Endothelial cell of umbilical vein (primary cell): ENCODE results near the gene TOMM40L.

Experiments used
- EZH2 ChIP-seq: IDR thresholded peaks from 2 replicates; pipeline ENCODE4 v1.6.1; 2012; ENCODE audit warnings: borderline replicate concordance, low read depth, mild to moderate bottlenecking, moderate library complexity, low read length, inconsistent platforms; ENCODE audit not compliant: severe bottlenecking
- FOS ChIP-seq: IDR thresholded peaks from 2 replicates; pipeline ENCODE4 v1.6.1; 2011; ENCODE audit warnings: mild to moderate bottlenecking, low read length, moderate library complexity, borderline replicate concordance; ENCODE audit not compliant: insufficient read depth
- GATA2 ChIP-seq: IDR thresholded peaks from 2 replicates; pipeline ENCODE4 v1.7.0; 2011; ENCODE audit warnings: low read depth, mild to moderate bottlenecking, moderate library complexity, mixed read lengths, low read length; ENCODE audit not compliant: insufficient read length, insufficient read depth
- JUN ChIP-seq: IDR thresholded peaks from 2 replicates; pipeline ENCODE4 v1.6.1; 2011; ENCODE audit warnings: borderline replicate concordance, low read depth; ENCODE audit not compliant: insufficient read length, insufficient read depth
- MYC ChIP-seq: IDR thresholded peaks from one replicate; pipeline ENCODE4 v1.6.1; 2011; ENCODE audit warnings: mild to moderate bottlenecking, low read depth, low read length
- POLR2A ChIP-seq: IDR thresholded peaks from 2 replicates; pipeline ENCODE4 v1.6.1; 2012; ENCODE audit warnings: low read depth, mild to moderate bottlenecking, control low read depth, low read length
- POLR2AphosphoS5 ChIP-seq: IDR thresholded peaks from 2 replicates; pipeline ENCODE4 v1.6.1; 2012; ENCODE audit warnings: low read depth, mild to moderate bottlenecking, control low read depth, low read length, moderate library complexity; ENCODE audit not compliant: insufficient read depth
- TF ChIP-seq, protein P1 (sequence below), 2 donors: IDR thresholded peaks; 1 replicate in 1 of 2; 2 replicates in 1 of 2; pipeline ENCODE4 v1.5.1; 2011; ENCODE audit warnings: low read length in 2 of 2, mild to moderate bottlenecking in 2 of 2, moderate library complexity in 2 of 2, control low read depth in 1 of 2, inconsistent platforms in 1 of 2, low read depth in 1 of 2; ENCODE audit not compliant: insufficient read depth in 1 of 2; ENCODE audit errors: extremely low read depth in 1 of 2
- TF ChIP-seq, protein P2 (sequence below): IDR thresholded peaks from 2 replicates; pipeline ENCODE4 v1.6.1; 2011; ENCODE audit not compliant: insufficient read depth, insufficient read length

DNA sequence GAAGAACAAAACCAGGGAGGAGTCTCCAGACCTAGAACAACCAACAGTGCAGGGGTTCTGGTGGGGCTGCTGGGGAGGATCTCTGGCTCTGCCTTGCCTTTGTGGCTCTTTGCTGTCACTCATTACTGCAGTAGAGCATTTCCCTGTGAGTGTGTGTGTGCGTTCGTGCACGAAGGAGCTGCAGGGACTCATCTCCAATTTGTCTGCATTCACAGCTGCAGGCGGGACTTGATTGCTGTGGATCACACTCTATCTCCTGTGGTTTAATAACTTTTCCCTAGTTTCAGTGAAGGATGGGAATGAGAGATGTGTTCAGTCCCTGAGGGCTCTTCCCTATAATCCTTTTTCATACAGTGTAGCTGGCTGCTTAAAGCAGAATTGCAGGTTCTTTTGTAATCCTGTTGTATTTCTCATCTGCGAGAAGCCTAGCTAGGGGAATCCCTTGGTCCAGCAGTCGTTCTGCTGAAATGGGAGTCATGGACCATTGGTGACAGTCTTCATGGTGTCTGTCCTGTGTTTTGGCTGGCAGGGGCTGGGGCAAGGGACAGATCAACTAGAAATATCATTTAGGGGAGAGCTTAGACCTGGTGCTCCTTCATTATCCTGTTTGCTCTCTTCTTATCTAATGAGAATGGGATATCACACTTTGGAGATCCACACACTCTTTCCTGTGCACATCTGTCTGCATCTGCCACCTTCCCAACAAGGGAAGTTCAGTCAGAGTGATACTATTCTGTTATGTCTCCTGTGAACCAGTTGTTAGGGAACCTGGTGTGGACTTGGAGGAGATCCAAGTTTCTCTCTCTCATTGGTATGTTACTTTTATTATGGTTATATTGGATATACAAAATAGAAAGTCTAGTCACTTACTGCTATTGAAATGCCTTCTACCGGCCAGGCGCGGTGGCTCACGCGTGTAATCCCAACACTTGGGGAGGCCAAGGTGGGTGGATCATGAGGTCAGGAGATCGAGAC lies 35.7 kb downstream of the TOMM40L start:
- TF ChIP-seq POLR2AphosphoS5 (no peak), POLR2A (no peak), MYC (no peak), GATA2 (no peak), EZH2 (no peak), FOS (no peak), JUN (no peak)
- TF ChIP-seq, protein P1, sequence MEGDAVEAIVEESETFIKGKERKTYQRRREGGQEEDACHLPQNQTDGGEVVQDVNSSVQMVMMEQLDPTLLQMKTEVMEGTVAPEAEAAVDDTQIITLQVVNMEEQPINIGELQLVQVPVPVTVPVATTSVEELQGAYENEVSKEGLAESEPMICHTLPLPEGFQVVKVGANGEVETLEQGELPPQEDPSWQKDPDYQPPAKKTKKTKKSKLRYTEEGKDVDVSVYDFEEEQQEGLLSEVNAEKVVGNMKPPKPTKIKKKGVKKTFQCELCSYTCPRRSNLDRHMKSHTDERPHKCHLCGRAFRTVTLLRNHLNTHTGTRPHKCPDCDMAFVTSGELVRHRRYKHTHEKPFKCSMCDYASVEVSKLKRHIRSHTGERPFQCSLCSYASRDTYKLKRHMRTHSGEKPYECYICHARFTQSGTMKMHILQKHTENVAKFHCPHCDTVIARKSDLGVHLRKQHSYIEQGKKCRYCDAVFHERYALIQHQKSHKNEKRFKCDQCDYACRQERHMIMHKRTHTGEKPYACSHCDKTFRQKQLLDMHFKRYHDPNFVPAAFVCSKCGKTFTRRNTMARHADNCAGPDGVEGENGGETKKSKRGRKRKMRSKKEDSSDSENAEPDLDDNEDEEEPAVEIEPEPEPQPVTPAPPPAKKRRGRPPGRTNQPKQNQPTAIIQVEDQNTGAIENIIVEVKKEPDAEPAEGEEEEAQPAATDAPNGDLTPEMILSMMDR (IDR thresholded peaks at IDR 0.05; ENCODE audit: extremely low read depth in 1 of 2, insufficient read depth in 1 of 2, low read depth in 1 of 2, low read length in 2 of 2): no peak
- TF ChIP-seq, protein P2, sequence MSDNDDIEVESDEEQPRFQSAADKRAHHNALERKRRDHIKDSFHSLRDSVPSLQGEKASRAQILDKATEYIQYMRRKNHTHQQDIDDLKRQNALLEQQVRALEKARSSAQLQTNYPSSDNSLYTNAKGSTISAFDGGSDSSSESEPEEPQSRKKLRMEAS: no peak
